Mesothelial cell of epicardium (in vitro differentiated cells): ENCODE measurements around the gene PDE1C. TPM values are rescaled to one million over a fixed set of nuclear protein-coding genes. Genes with fewer than 3 reads are reported as not detected.

ENCODE experiments used
- DNase-seq, 2 experiments: peaks; one replicate each; pipeline ENCODE4 v3.0.0; 2021; ENCODE audit warnings: low spot score in 2 of 2; ENCODE audit not compliant: unreplicated experiment in 2 of 2
- H3K27ac Mint-ChIP-seq: 2 replicates; pipeline ENCODE4 v1.8.0; 2021; ENCODE audit warnings: mixed read lengths
- H3K27me3 Mint-ChIP-seq: 2 replicates; pipeline ENCODE4 v1.8.0; 2021; ENCODE audit warnings: low read depth, mixed read lengths
- H3K36me3 Mint-ChIP-seq: 2 replicates; pipeline ENCODE4 v1.8.0; 2021; ENCODE audit warnings: mixed read lengths
- H3K4me1 Mint-ChIP-seq: 2 replicates; pipeline ENCODE4 v1.8.0; 2021; ENCODE audit warnings: mixed read lengths
- H3K4me3 Mint-ChIP-seq: 2 replicates; pipeline ENCODE4 v1.8.0; 2021; ENCODE audit warnings: mild to moderate bottlenecking, moderate library complexity, mixed read lengths
- H3K9me3 Mint-ChIP-seq: 2 replicates; pipeline ENCODE4 v1.8.0; 2021; ENCODE audit warnings: mixed read lengths
- total RNA-seq: library from RNA; stranded (reverse); gene quantifications from 3 replicates; pipeline ENCODE4 v1.2.1, GENCODE V29; 2021
- TF ChIP-seq, protein P1 (sequence below): fragments of 200-600 bp; sonication (generic); IDR thresholded peaks from one replicate; pipeline ENCODE4 v1.5.0; 2021; ENCODE audit warnings: antibody characterized with exemption; ENCODE audit not compliant: unreplicated experiment

Gene PDE1C
- total RNA-seq, 1 donor from 2014 or later: 0.94 TPM

- H3K36me3 Mint-ChIP-seq: no peaks in the 10 kb centered on the region
- no peak for DNase-seq
- TF ChIP-seq, protein P1, sequence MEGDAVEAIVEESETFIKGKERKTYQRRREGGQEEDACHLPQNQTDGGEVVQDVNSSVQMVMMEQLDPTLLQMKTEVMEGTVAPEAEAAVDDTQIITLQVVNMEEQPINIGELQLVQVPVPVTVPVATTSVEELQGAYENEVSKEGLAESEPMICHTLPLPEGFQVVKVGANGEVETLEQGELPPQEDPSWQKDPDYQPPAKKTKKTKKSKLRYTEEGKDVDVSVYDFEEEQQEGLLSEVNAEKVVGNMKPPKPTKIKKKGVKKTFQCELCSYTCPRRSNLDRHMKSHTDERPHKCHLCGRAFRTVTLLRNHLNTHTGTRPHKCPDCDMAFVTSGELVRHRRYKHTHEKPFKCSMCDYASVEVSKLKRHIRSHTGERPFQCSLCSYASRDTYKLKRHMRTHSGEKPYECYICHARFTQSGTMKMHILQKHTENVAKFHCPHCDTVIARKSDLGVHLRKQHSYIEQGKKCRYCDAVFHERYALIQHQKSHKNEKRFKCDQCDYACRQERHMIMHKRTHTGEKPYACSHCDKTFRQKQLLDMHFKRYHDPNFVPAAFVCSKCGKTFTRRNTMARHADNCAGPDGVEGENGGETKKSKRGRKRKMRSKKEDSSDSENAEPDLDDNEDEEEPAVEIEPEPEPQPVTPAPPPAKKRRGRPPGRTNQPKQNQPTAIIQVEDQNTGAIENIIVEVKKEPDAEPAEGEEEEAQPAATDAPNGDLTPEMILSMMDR: peak; percentile 87
- H3K4me3 Mint-ChIP-seq: no peak overlapping the region
- H3K9me3 Mint-ChIP-seq: no peaks in the 10 kb centered on the region
- H3K27me3 Mint-ChIP-seq: peaks cover 47% of the 10 kb centered on the region
- no peak overlapping the region for H3K27ac Mint-ChIP-seq
- H3K4me1 Mint-ChIP-seq: peaks cover 9% of the 10 kb centered on the region
Measured at GRCh38 chr7:31782411-31782991, 287.7 kb downstream of the PDE1C start.

DNA sequence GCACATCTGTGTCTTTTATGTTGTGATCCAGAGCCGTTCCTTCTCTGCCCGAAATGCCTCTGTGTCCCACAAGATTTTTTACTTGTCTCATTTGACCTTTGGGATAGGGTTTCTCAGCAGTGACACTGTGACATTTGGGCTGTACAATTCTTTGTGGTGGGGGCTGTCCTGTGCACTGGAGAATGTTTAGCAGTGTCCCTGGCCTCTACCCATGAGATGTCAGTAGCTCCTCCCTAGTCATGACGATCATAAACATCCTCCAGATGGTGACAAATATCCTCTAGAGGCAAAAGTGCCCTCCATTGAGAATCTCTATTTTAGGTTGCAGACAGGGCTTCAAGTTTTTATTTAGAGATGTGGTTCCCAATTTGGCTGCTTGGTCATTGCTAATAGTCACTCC, 291.9 kb downstream of the PDE1C start:
- H3K27me3 Mint-ChIP-seq: peaks cover 20% of the 10 kb centered on the region
- peaks cover 24% of the 10 kb centered on the region for H3K4me1 Mint-ChIP-seq
- TF ChIP-seq, protein P1: no peak
- no peak overlapping the region for H3K27ac Mint-ChIP-seq
- DNase-seq: no peak
- H3K36me3 Mint-ChIP-seq: no peaks in the 10 kb centered on the region
- no peaks in the 10 kb centered on the region for H3K9me3 Mint-ChIP-seq
- H3K4me3 Mint-ChIP-seq: no peak overlapping the region

DNA sequence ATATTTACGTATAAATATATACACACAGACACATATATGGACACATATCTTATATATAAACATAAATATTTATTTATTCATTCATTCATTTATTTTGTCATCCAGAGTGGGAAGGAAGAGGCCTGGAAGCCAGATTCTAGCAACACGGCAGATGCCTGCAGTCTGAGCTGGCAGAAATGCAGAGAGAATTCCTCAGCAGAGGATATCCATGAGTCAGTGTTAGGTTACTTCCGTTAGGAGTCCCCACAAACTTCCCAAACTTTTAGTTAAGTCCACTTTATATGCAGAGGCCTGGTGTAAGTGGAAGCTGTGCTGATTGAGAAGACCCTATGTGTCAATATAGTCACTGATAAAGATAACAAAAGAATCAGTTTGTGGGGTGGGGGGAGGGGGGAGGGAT, 293.6 kb downstream of the PDE1C start:
- TF ChIP-seq, protein P1: no peak

DNA sequence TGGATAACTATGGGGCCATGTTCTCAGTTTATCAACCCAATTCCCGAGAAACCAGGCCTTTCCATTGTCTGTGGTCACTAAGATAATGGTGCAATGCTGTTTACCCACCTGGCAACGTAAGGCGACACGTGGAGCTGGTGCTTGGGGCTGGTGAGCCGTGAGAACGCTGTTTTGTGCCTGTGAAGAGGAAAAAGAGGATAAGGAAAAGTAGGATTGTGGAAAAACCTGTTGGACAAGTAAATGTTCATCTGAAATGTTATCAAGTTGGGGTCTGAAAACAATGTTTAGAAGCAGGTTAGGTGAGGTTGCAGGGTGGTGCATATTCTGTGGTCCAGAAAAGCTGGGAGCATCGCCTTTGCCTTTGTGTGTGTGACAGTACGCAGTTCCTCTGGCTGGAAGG, 294.7 kb downstream of the PDE1C start:
- Mint-ChIP-seq H3K9me3 (no peaks in the 10 kb centered on the region), H3K4me3 (no peak overlapping the region), H3K36me3 (no peaks in the 10 kb centered on the region), H3K27ac (peak overlapping the region; percentile 52), H3K4me1 (peaks cover 15% of the 10 kb centered on the region), H3K27me3 (peaks cover 33% of the 10 kb centered on the region)
- TF ChIP-seq, protein P1: no peak
- no peak for DNase-seq

More for the DNA sequence above, 293.6 kb downstream of the PDE1C start:
- H3K27ac Mint-ChIP-seq: no peak overlapping the region
- peaks cover 24% of the 10 kb centered on the region for H3K4me1 Mint-ChIP-seq
- no peaks in the 10 kb centered on the region for H3K36me3 Mint-ChIP-seq
- no peaks in the 10 kb centered on the region for H3K9me3 Mint-ChIP-seq
- H3K27me3 Mint-ChIP-seq: peaks cover 24% of the 10 kb centered on the region
- no peak overlapping the region for H3K4me3 Mint-ChIP-seq
- no peak for DNase-seq

DNA sequence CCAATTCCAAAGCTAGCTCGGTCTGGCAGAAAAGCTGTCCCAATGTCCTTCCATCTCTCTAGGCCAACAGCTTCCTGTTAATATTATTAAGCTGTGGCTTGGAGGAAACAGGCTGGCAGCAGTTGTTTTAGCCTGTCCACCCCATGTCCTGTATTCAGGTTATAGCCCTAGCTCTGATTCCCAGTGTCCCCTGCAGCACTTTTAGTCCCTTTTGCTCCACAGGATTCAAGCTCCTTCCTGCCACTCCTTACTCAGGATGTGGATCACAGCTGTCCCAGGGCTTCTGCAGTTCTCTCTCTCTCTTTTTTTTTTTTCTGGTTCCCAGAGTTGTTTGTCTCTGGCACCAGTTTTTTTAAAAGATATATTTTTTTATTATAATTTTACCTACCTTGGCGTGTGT, 298.0 kb downstream of the PDE1C start:
- Mint-ChIP-seq H3K27me3 (peaks cover 45% of the 10 kb centered on the region), H3K4me3 (no peak overlapping the region), H3K36me3 (no peaks in the 10 kb centered on the region), H3K9me3 (no peaks in the 10 kb centered on the region), H3K27ac (no peak overlapping the region), H3K4me1 (peaks cover 15% of the 10 kb centered on the region)
- TF ChIP-seq, protein P1: no peak
- no peak for DNase-seq
